Nephron (organoid): Measurements from ENCODE around the gene DNAI7.

Source experiments
- H3K27ac Mint-ChIP-seq, 3 experiments: 2 replicates each; pipeline ENCODE4 v1.8.0; 2020; ENCODE audit warnings: mixed read lengths in 3 of 3, mild to moderate bottlenecking in 2 of 3, moderate library complexity in 1 of 3
- H3K27me3 Mint-ChIP-seq: 2 replicates; pipeline ENCODE4 v1.8.0; 2021; ENCODE audit warnings: low read depth, mild to moderate bottlenecking, moderate library complexity, mixed read lengths
- H3K36me3 Mint-ChIP-seq: 2 replicates; pipeline ENCODE4 v1.8.0; 2020; ENCODE audit warnings: low read depth, mixed read lengths
- H3K4me1 Mint-ChIP-seq: 2 replicates; pipeline ENCODE4 v1.8.0; 2020; ENCODE audit warnings: mixed read lengths
- H3K4me3 Mint-ChIP-seq, 3 experiments: 2 replicates each; pipeline ENCODE4 v1.8.0; 2020; ENCODE audit warnings: mild to moderate bottlenecking in 3 of 3, mixed read lengths in 3 of 3, moderate library complexity in 2 of 3
- H3K9me3 Mint-ChIP-seq: 2 replicates; pipeline ENCODE4 v1.8.0; 2020; ENCODE audit warnings: mixed read lengths
- CTCF ChIP-seq, 3 experiments: fragments of 200-600 bp; sonication (generic); IDR thresholded peaks; one replicate each; pipeline ENCODE4 v1.5.0; 2021; ENCODE audit warnings: antibody characterized with exemption in 3 of 3; ENCODE audit not compliant: unreplicated experiment in 3 of 3

The DNAI7 gene

GRCh38 chr12:25200703-25201102 is 5.7 kb upstream of the DNAI7 start:
- Mint-ChIP-seq H3K27ac (no peak overlapping the region), H3K4me3 (no peak overlapping the region), H3K9me3 (no peaks in the 10 kb centered on the region), H3K4me1 (peaks cover 9% of the 10 kb centered on the region), H3K36me3 (peaks cover 8% of the 10 kb centered on the region), H3K27me3 (no peaks in the 10 kb centered on the region)
- no peak for TF ChIP-seq CTCF (IDR thresholded peaks at IDR 0.05; ENCODE audit: unreplicated experiment in 3 of 3)

- Mint-ChIP-seq H3K4me3 (peak overlapping the region in 1 of 3 experiments; percentile 36), H3K9me3 (no peaks in the 10 kb centered on the region), H3K36me3 (peaks cover 4% of the 10 kb centered on the region), H3K27ac (no peak overlapping the region), H3K27me3 (no peaks in the 10 kb centered on the region), H3K4me1 (peaks cover 20% of the 10 kb centered on the region)
- no peak for TF ChIP-seq CTCF (IDR thresholded peaks at IDR 0.05; ENCODE audit: unreplicated experiment in 3 of 3)
Observed at GRCh38 chr12:25197608-25198007, 2.6 kb upstream of the DNAI7 start.

- Mint-ChIP-seq H3K4me1 (peaks cover 20% of the 10 kb centered on the region), H3K36me3 (no peaks in the 10 kb centered on the region), H3K9me3 (no peaks in the 10 kb centered on the region), H3K27ac (peak overlapping the region; percentile 97 to 99 (median 99)), H3K27me3 (no peaks in the 10 kb centered on the region), H3K4me3 (peak overlapping the region; percentile 96 to 98 (median 97))
- no peak for TF ChIP-seq CTCF (IDR thresholded peaks at IDR 0.05; ENCODE audit: unreplicated experiment in 3 of 3)
Observed at GRCh38 chr12:25194722-25195055, 271 bp downstream of the DNAI7 start.

- H3K4me3 Mint-ChIP-seq, result peak overlapping the region; percentile 96 to 98 (median 97)
- H3K4me1 Mint-ChIP-seq, result peaks cover 20% of the 10 kb centered on the region
- H3K27me3 Mint-ChIP-seq, result no peaks in the 10 kb centered on the region
- no peaks in the 10 kb centered on the region for H3K36me3 Mint-ChIP-seq
- TF ChIP-seq CTCF (IDR thresholded peaks at IDR 0.05; ENCODE audit: unreplicated experiment in 3 of 3), result no peak
- no peaks in the 10 kb centered on the region for H3K9me3 Mint-ChIP-seq
- peak overlapping the region; percentile 97 to 99 (median 99) for H3K27ac Mint-ChIP-seq
Observed at GRCh38 chr12:25194214-25194613, 746 bp downstream of the DNAI7 start.

- no peak overlapping the region for H3K27ac Mint-ChIP-seq
- peak overlapping the region in 1 of 3 experiments; percentile 12 for H3K4me3 Mint-ChIP-seq
- H3K36me3 Mint-ChIP-seq, result no peaks in the 10 kb centered on the region
- no peaks in the 10 kb centered on the region for H3K9me3 Mint-ChIP-seq
- H3K4me1 Mint-ChIP-seq, result peaks cover 15% of the 10 kb centered on the region
- H3K27me3 Mint-ChIP-seq, result no peaks in the 10 kb centered on the region
- no peak for TF ChIP-seq CTCF (IDR thresholded peaks at IDR 0.05; ENCODE audit: unreplicated experiment in 3 of 3)
Observed at GRCh38 chr12:25190793-25191192, 4.2 kb downstream of the DNAI7 start.

GRCh38 chr12:25189656-25190055 is 5.3 kb downstream of the DNAI7 start:
- Mint-ChIP-seq H3K27ac (no peak overlapping the region), H3K9me3 (no peaks in the 10 kb centered on the region), H3K4me3 (no peak overlapping the region), H3K4me1 (peaks cover 4% of the 10 kb centered on the region), H3K27me3 (no peaks in the 10 kb centered on the region), H3K36me3 (no peaks in the 10 kb centered on the region)
- no peak for TF ChIP-seq CTCF (IDR thresholded peaks at IDR 0.05; ENCODE audit: unreplicated experiment in 3 of 3)
